Measurements from ENCODE around the gene NPBWR2. TPM values are rescaled to one million over a fixed set of nuclear protein-coding genes. Genes with fewer than 3 reads are reported as not detected.

NPBWR2 gene
- total RNA-seq, 6 experiments from 2014 or later: not detected

DNA sequence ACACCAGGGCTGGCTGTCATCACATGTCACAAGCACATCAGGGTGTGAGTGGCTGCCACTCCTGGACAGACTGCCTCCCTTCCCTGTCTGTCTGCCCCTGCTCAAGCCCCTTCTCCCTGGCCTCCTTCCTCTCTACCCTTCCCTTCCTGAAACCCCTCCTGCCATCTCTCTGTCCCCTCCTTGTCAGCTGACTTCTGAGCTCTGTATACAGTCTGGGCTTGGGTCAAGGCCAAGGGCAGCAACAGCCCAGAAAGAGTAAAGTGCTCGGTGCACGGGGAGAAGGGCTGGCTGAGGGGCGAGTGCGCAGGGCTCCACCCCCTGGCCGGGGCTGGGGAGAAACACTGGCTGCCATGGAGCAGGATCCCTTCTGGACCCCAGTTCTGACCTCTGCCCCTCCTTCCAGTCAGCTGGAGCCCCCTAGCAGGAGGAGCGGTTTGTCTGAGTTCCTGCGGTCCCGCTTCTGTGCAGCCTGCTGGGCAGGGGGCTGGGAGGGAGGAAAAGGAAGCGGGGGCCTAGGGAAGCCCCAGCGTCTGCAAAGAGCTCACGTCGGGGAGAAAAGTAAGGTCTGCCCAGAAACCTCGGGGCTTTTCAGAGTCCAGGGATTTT is 25.1 kb downstream of the NPBWR2 start:
- H3K4me3 Mint-ChIP-seq: no peak overlapping the region
- no peaks in the 10 kb centered on the region for H3K36me3 Mint-ChIP-seq (ENCODE audit: low read depth)
- peaks cover 24% of the 10 kb centered on the region for H3K27me3 Mint-ChIP-seq (ENCODE audit: insufficient read depth)
- H3K27ac Mint-ChIP-seq: no peak overlapping the region
- DNase-seq: no peak
- H3K9me3 Mint-ChIP-seq: no peaks in the 10 kb centered on the region
- H3K4me1 Mint-ChIP-seq (ENCODE audit: low read depth): peaks cover 8% of the 10 kb centered on the region; the same call in 1 of the 2 replicates
- TF ChIP-seq, protein P1, sequence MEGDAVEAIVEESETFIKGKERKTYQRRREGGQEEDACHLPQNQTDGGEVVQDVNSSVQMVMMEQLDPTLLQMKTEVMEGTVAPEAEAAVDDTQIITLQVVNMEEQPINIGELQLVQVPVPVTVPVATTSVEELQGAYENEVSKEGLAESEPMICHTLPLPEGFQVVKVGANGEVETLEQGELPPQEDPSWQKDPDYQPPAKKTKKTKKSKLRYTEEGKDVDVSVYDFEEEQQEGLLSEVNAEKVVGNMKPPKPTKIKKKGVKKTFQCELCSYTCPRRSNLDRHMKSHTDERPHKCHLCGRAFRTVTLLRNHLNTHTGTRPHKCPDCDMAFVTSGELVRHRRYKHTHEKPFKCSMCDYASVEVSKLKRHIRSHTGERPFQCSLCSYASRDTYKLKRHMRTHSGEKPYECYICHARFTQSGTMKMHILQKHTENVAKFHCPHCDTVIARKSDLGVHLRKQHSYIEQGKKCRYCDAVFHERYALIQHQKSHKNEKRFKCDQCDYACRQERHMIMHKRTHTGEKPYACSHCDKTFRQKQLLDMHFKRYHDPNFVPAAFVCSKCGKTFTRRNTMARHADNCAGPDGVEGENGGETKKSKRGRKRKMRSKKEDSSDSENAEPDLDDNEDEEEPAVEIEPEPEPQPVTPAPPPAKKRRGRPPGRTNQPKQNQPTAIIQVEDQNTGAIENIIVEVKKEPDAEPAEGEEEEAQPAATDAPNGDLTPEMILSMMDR (IDR thresholded peaks at IDR 0.05): no peak

DNA sequence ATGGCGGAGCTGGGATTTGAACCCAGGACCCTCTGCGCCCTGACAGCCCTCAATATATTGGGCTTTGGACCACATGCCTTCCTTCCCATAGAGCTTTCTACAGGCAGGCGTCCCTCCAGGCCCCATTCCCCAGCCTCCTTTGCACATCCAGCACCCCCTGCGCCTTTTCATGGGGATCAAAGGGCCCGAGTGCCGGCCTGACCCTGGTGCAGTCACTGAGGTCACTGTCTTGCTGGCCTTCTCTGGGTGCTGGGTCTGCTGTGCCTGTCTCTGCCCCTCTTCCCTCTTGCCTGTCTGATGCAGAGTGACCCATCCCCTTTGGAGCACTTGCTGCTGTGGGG is 25.8 kb downstream of the NPBWR2 start:
- Mint-ChIP-seq H3K4me1 (ENCODE audit: low read depth) (peaks cover 8% of the 10 kb centered on the region; the same call in 1 of the 2 replicates), H3K27ac (no peak overlapping the region), H3K36me3 (ENCODE audit: low read depth) (no peaks in the 10 kb centered on the region), H3K27me3 (ENCODE audit: insufficient read depth) (peaks cover 24% of the 10 kb centered on the region), H3K4me3 (no peak overlapping the region), H3K9me3 (no peaks in the 10 kb centered on the region)
- TF ChIP-seq, protein P1 (IDR thresholded peaks at IDR 0.05): no peak
- DNase-seq: no peak

DNA sequence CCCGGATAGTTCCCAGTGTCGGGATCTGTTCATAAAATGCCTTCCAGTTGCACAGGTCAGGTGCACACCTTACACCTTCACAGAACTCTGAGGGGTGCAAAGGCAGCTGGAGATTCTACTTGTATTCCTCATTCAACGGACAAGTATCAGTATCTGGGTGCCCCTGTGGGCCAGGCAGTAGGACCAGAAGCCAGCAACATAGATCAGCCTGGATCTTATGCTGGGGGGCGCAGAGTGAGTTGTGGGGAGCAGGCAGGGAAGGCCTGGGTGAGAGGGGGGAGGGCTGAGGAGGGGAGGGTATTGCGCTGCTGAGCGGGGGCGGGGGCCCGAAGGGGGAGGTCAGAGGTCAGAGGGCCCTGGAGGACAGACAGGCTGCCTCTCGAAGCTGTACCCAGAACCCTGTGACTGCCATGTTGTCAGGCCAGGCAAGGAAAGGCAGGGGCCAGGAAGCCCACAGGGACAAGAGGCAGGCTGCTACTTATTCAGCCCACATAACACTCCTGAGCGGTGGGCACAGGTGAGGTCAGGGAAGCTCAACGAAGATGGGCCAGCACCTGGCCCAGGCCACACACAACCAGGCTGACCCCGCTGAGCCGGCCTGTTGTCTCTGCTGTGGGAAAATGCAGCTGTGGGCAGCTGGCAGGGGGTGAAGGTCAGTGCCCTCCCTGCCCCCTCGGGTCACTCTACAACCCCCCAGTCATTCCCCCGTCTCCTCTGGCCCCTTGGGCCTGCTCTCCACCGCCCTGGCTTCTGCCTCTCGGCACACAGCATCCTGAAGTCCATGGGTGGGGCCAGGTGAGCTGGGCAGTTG is 26.3 kb downstream of the NPBWR2 start:
- H3K36me3 Mint-ChIP-seq (ENCODE audit: low read depth): no peaks in the 10 kb centered on the region
- DNase-seq: no peak
- TF ChIP-seq, protein P1 (IDR thresholded peaks at IDR 0.05): no peak
- H3K27me3 Mint-ChIP-seq (ENCODE audit: insufficient read depth): peaks cover 24% of the 10 kb centered on the region
- no peak overlapping the region for H3K27ac Mint-ChIP-seq
- peak overlapping the region; percentile 71 for H3K4me3 Mint-ChIP-seq
- no peaks in the 10 kb centered on the region for H3K9me3 Mint-ChIP-seq
- peaks cover 8% of the 10 kb centered on the region; the same call in 1 of the 2 replicates for H3K4me1 Mint-ChIP-seq (ENCODE audit: low read depth)

DNA sequence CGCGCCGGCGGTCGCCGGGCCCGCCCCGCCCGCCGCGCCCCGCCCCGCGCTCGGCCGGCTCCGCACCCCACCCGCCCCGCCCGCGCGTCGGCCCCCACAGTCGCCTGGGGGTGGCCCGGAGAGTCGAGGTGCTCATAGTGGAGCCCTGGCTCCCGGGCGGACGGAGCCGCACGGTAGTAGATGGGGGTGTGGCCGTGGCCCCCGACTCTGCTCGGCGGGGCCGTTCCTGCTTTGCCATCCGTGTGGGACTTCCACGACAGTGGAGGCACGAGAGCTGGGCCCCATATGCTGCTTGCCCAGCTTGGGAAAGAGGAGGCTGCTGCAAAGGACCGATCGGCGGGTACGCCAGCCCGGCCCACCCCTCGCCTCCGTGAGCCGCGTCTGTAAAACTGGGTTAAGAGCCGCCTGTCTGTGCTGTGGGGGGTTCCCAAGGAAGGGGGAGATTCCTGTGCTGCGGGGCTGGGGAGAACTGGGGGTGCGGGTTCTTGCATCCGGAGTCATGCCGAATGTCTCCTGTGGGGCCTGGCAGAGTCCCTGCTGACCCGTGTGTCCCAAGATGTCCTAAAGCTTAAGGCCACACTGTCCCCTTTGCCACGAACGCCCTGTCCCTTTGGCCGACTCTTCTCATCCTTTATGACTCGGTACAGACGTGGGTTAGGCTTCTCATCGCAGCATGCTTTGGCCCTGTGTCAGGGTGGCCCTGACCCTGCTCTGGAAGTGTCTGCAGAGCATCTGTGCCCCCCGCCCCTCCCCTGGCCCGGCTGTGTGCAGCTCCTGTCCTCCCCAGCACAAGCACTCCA is 27.2 kb downstream of the NPBWR2 start, which contains the start of gene OPRL1:
Gene OPRL1 (plus strand): TSS at position 70 of the 800 bp plus-strand sequence. CDS start 12,639 bp downstream, outside the sequence.
- peaks cover 8% of the 10 kb centered on the region; the same call in 1 of the 2 replicates for H3K4me1 Mint-ChIP-seq (ENCODE audit: low read depth)
- DNase-seq: no peak
- H3K4me3 Mint-ChIP-seq: peak within 1 kb of the TSS; percentile 89
- H3K36me3 Mint-ChIP-seq (ENCODE audit: low read depth): no peaks in the 10 kb centered on the region
- H3K27me3 Mint-ChIP-seq (ENCODE audit: insufficient read depth): peaks cover 16% of the 10 kb centered on the region
- H3K27ac Mint-ChIP-seq: 0 out of 2 replicates have a peak within 1 kb of the TSS, but pooled peaks have one; percentile 13
- TF ChIP-seq, protein P1 (IDR thresholded peaks at IDR 0.05): no peak
- H3K9me3 Mint-ChIP-seq: no peaks in the 10 kb centered on the region

DNA sequence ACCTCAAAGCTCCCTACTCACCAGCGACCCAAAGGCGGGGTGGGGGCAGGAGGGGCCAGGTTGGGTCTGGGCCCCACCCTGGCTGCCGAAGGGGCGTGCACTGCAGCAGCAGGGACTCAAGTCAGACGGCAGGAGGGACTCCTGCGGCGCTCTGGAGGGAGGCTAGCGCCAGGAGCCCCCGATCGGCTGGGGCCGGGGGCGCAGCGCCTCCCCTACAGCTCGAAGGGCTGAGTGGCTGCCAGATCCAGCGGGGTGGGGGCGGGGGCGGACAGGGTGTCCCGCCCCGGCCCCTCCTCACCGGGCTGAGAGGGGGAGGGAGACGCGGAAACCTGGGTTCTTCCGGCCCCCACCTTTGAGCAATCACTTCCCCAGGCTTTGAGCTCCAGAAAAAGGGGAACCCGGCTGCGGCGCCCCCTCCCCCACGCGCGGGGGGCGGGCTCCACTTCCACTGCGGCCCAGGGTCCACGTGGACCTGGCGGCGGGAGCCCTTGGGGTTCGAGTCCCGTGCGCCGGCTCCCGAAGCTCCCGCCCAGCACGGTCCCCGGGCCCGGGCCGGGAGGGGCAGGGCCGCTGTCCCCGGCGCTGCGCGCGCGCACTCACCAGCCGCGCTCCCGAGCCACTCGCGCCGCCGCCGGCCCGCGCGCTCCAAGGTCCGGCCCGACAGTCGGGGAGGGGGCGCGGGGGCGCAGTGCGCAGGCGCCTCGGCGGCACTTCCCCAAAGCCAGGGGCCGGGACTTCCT is 27.9 kb downstream of the NPBWR2 start, which contains the start of gene RGS19:
Gene RGS19 (minus strand): TSS at position 246 of the 740 bp plus-strand sequence. CDS start 2,632 bp downstream, outside the sequence.
- 0 out of 2 replicates have a peak within 1 kb of the TSS, but pooled peaks have one; percentile 13 for H3K27ac Mint-ChIP-seq
- TF ChIP-seq, protein P1 (IDR thresholded peaks at IDR 0.05): peak; percentile 28; the same call in 1 of the 2 replicates
- H3K4me3 Mint-ChIP-seq: peak within 1 kb of the TSS; percentile 89
- H3K4me1 Mint-ChIP-seq (ENCODE audit: low read depth): peaks cover 8% of the 10 kb centered on the region; the same call in 1 of the 2 replicates
- H3K27me3 Mint-ChIP-seq (ENCODE audit: insufficient read depth): peaks cover 13% of the 10 kb centered on the region
- no peaks in the 10 kb centered on the region for H3K36me3 Mint-ChIP-seq (ENCODE audit: low read depth)
- no peaks in the 10 kb centered on the region for H3K9me3 Mint-ChIP-seq
- no peak for DNase-seq
